NT2/D1 (cell line): ENCODE measurements around the gene TSPAN33.

Experiments
- YY1 ChIP-seq: IDR thresholded peaks from 2 replicates; pipeline ENCODE4 v1.6.1; 2011; ENCODE audit not compliant: insufficient read length, insufficient read depth
- ZNF274 ChIP-seq: IDR thresholded peaks from 2 replicates; pipeline ENCODE4 v1.6.1; 2011; ENCODE audit warnings: mild to moderate bottlenecking, low read depth, low read length

DNA sequence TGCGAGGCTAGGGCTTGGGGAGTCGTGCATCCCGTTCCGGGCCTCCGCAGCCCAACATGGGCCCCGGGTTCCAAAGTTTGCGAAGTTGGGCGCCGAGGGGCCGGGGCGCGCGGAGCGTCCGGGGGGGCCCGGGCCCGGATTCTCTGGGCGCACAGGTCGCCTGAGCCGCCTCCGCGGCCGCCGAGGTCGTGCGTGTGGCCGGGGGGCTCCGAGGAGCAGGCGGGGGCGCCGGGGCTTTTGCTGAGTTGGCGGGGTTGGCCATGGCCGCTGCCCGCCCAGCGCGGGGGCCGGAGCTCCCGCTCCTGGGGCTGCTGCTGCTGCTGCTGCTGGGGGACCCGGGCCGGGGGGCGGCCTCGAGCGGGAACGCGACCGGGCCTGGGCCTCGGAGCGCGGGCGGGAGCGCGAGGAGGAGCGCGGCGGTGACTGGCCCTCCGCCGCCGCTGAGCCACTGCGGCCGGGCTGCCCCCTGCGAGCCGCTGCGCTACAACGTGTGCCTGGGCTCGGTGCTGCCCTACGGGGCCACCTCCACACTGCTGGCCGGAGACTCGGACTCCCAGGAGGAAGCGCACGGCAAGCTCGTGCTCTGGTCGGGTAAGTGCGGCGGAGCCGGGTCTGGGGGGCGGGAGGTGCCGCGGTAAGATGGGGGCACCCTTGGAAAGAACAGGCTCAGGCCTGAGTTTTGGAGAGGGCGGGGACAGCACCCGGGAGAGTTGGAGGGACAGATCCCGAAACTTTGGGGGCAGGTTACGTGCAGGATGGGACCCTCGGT, 44.6 kb downstream of the TSPAN33 start:
- TF ChIP-seq ZNF274 = no peak
- TF ChIP-seq YY1 = no peak
